Epithelial cell of proximal tubule (primary cell): Measurements from ENCODE around the gene GRAMD1A. TPM values are rescaled to one million over a fixed set of nuclear protein-coding genes. Genes with fewer than 3 reads are reported as not detected.

Experiments
- DNase-seq: peaks from one replicate; pipeline ENCODE4 v3.0.0-alpha.2; 2011; ENCODE audit warnings: low read depth
- H3K4me3 ChIP-seq: 2 replicates; pipeline ENCODE4 v1.5.1; 2011; ENCODE audit warnings: low read depth, mild to moderate bottlenecking, low read length
- CTCF ChIP-seq: conservative IDR thresholded peaks from 2 replicates; pipeline ENCODE4 v1.5.1; 2012; ENCODE audit warnings: low read depth, mild to moderate bottlenecking, low read length
- total RNA-seq: library from RNA; depleted of rRNA; stranded (reverse); fragments of >200 nt; gene quantifications from 2 replicates; pipeline ENCODE4 v1.2.3, GENCODE V29; 2015

Gene GRAMD1A
- total RNA-seq, 1 donor from 2014 or later, result 67.7 TPM

DNA sequence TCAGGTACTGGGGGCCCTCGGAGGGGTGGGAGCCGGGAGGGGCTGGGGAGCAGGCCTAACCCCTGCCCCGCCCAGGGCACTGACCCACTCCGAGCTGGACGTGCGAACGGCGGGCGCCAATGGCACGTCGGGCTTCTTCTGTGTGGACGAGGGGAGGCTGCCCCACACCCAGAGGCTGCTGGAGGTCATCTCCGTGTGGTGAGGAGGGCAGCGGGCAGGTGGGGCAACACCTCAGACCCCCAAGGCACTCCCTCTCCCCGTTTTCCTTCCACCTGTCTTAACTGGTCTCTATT is 59.6 kb downstream of the GRAMD1A start:
- no peak overlapping the region for H3K4me3 ChIP-seq
- DNase-seq, result no peak
- TF ChIP-seq CTCF, result no peak

GRCh38 chr19:35060160-35060855 is 60.2 kb downstream of the GRAMD1A start:
- no peak for DNase-seq
- TF ChIP-seq CTCF, result no peak
- H3K4me3 ChIP-seq, result no peak overlapping the region

DNA sequence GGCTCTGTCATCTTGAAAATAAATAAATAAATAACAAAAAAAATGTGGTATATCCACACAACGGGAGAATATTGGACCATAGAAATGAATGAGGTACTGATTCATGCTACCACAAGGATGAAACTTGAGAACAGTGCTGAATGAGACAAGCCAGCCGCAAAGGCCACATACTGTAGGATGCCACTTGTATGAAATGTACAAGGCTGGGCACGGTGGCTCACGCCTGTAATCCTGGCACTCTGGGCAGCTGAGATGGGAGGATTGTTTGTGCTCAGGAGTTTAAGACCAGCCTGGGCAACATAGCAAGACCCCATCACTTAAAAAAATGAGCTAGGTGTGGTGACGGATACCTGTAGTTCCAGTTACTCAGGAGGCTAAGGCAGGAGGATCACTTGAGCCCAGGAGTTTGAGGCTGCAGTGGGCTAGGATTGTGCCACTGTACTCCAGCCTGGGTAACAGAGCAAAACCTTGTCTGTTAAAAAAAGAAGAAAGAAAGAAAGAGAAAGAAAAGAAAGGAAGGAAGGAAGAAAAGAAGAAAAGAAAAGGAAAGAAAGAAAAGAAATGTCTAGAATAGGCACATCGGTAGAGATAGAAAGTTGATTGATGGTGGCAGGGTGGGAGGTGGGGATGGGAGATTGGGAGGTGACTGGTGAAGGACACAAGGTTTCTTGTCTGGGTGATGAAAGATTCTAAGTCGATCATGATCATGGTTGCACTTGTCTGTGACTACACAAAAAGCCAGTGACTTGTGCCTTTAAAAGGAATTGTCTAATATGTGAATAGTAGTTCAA is 61.7 kb downstream of the GRAMD1A start:
- TF ChIP-seq CTCF, result no peak
- H3K4me3 ChIP-seq, result no peak overlapping the region
- DNase-seq, result no peak

GRCh38 chr19:35062942-35063341 is 62.8 kb downstream of the GRAMD1A start:
- DNase-seq, result no peak
- H3K4me3 ChIP-seq, result no peak overlapping the region
- TF ChIP-seq CTCF, result no peak

DNA sequence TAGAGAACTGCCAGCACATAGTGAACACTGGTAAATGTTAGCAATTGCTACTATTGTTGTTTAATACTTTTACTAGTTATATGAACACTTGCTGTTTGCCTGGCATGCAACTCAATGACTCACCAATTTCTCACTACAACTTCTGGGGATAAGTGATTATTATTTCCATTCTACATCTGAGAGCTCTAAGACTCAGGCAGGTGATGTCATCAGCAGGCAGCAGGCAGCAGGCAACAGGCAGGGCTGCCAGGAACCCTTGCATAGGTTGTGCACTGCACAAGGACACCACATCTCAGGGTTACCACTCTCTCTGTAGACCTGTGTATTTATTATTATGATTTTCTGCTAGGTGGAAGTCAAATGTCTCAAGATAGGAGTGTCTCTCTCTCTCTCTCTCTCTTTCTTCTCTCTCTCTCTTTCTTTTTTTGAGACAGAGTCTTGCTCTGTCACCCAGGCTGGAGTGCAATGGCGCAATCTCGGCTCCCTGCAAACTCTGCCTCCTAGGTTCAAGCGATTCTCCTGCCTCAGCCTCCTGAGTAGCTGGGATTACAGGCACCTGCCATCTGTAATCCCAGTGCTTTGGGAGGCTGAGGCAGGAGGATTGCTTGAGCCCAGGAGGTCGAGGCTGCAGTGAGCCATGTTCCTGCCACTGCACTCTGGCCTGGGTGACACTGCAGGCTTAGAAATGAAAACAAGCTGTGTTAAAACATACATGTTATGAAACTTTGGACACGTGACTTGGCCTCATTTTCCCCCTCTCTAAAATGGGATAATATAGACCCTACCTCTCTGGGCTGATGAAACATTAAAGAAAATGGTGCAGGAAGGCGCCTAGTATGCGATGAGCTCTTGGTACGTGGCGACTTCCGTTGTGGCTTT is 64.1 kb downstream of the GRAMD1A start:
- no peak for TF ChIP-seq CTCF
- H3K4me3 ChIP-seq, result no peak overlapping the region

DNA sequence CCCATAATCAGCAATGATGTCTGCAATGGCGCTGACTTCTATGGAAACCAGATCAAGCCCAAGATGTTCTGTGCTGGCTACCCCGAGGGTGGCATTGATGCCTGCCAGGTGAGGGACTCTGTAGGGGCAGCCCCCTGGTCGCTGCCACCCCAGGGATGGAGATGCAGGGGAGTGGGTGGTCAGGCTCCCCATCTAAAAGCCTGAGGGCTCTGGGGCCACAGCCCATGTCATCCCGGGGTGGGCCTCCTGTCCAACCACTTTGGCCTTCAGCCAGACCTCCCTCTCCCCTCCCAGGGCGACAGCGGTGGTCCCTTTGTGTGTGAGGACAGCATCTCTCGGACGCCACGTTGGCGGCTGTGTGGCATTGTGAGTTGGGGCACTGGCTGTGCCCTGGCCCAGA is 65.5 kb downstream of the GRAMD1A start:
- TF ChIP-seq CTCF, result no peak
- no peak for DNase-seq
- no peak overlapping the region for H3K4me3 ChIP-seq

More for the DNA sequence above, 64.1 kb downstream of the GRAMD1A start:
- no peak for DNase-seq
